WI38 (cell line): Measurements from ENCODE around the gene TTLL12.

Experiments
- H3K4me3 ChIP-seq: 2 replicates; pipeline ENCODE4 v1.5.1; 2011; ENCODE audit warnings: low read depth, mild to moderate bottlenecking, control low read depth, low read length
- TF ChIP-seq, protein P1 (sequence below): IDR thresholded peaks from 2 replicates; pipeline ENCODE4 v1.5.1; 2012; ENCODE audit warnings: low read depth, mild to moderate bottlenecking, control low read depth, low read length

Gene TTLL12

GRCh38 chr22:43131773-43132501, 55.0 kb downstream of the TTLL12 start:
- H3K4me3 ChIP-seq: no peak overlapping the region
- TF ChIP-seq, protein P1, sequence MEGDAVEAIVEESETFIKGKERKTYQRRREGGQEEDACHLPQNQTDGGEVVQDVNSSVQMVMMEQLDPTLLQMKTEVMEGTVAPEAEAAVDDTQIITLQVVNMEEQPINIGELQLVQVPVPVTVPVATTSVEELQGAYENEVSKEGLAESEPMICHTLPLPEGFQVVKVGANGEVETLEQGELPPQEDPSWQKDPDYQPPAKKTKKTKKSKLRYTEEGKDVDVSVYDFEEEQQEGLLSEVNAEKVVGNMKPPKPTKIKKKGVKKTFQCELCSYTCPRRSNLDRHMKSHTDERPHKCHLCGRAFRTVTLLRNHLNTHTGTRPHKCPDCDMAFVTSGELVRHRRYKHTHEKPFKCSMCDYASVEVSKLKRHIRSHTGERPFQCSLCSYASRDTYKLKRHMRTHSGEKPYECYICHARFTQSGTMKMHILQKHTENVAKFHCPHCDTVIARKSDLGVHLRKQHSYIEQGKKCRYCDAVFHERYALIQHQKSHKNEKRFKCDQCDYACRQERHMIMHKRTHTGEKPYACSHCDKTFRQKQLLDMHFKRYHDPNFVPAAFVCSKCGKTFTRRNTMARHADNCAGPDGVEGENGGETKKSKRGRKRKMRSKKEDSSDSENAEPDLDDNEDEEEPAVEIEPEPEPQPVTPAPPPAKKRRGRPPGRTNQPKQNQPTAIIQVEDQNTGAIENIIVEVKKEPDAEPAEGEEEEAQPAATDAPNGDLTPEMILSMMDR: no peak

DNA sequence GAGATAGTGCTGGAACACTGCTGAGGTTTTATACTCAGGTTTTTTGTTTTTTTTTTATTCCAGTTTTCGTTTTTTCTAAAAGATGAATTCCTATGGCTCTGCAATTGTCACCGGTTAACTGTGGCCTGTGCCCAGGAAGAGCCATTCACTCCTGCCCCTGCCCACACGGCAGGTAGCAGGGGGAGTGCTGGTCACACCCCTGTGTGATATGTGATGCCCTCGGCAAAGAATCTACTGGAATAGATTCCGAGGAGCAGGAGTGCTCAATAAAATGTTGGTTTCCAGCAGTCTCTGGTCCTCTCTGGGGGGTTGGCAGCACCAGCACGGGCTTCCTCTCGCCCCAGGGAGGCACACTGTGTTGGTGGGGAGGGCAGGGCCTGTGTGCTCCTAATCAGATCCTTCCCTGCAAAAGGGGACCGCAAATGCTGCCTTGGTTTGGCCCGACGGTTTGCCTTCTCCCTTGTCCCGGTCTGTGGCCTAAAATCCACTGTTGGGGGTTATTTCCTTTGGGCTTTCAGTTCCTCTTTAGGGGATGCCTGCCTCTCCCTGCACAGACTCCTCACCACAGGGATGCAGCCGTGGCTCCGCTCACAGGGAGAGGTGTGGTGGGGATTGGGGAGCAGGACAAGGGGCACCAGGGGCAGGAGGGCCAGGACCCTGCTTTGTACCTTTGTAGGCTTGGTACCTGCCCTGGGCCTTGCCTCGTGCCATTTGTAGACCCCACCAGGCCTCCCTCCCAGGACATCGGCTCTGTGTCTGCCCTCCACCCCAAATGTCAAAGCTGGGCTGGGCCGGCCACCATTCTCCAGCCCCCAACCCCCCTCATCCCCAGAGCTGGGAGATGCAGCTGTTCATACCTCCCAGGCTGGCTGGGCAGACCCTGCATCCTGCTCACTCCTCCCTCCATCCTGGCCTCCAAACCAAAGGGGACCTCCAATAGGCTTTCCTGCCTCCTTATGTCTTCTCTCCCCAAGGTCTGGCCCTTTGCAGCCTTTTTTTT, 57.2 kb downstream of the TTLL12 start:
- H3K4me3 ChIP-seq: no peak overlapping the region
- TF ChIP-seq, protein P1: no peak

DNA sequence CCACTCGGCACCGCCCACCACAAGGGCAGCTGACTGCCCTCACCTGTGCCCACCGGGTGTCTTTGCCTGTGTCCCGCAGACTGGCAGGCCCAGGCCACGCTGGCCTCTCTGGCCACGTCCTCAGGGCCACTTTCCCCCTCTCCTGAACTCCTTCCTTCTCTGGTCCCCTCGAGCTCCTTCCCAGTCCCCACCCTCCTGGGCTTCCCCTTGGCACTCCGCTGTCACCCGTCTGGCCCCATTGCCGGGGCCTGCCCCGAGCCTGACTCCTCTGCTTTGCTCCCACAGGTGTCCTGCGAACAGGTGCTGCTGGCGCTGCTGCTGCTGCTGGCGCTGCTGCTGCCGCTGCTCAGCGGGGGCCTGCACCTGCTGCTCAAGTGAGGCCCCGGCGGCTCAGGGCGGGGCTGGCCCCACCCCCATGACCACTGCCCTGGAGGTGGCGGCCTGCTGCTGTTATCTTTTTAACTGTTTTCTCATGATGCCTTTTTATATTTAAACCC, 58.0 kb downstream of the TTLL12 start:
- H3K4me3 ChIP-seq: no peak overlapping the region
- TF ChIP-seq, protein P1: no peak

- no peak overlapping the region for H3K4me3 ChIP-seq
- TF ChIP-seq, protein P1: no peak
Observed at GRCh38 chr22:43128116-43128515, 58.8 kb downstream of the TTLL12 start.

DNA sequence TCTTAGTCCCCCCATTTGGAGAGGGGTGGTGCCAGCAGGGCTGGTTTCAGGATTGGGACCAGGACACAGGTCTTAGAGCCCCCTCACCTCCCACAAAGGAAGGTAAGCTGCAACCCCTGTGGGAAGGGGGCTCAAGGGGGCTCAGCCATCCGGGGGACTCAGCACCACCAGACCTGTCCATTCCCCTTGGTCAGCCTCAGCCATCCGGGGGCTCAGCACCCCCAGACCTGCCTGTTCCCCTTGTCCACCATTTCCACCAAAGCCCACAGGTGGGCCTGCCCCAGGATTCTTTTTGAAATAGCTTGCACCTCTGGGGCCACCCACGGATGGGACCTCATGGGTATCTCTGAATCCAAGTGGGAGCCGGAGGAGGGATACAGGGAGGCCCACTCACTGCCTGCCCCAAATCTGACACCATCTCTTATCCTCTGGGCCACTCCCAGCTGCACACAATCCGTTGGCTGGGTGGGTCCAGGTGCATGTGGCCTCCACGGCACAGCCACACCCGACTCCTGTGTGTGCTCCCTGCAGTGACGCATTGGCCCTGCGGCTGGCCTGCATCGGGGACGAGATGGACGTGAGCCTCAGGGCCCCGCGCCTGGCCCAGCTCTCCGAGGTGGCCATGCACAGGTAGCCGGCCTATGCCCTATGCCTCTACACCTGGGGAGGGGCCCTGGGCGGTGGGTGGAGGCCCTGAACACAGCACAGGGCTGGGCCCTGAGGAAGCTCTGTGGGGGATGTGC, 59.6 kb downstream of the TTLL12 start:
- no peak overlapping the region for H3K4me3 ChIP-seq
- TF ChIP-seq, protein P1: no peak

DNA sequence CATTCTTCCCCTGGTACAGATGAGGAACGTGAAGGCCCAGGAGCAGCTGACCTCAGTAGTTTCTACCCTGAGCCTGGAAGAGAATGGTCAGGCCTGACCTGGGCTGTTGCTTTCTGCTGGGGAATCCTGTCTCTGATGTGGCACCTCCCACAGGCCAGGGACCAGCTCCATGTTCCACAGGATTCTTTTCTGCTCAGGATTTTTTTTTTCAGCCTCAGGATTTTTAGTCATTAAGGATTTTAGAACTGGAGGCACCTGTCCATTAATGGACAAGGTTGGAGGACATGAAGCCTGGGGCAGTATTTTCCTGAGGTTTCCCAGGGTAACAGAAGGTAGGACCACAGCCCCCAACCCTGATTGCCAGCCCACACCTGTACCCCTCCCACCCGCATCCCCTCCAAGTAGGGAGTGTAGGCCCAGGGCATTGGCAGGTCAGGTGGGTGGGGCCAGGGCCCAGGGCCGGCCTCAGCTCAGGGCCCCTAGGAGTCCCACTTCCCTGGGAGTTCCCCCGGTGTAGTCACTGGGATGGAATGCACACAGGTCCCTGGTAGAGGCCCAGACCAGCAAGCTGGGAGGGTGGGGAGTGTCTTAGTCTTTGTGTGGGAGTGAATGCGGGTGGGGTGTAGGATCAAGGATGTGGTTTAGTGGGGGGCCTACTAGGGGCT, 60.3 kb downstream of the TTLL12 start:
- TF ChIP-seq, protein P1: no peak
- no peak overlapping the region for H3K4me3 ChIP-seq
